HL-60/S4 treated with phorbol 12-myristate 13-acetate at 8.2 ng/mL for 4 days and 3 days (cell line): ENCODE data around the gene ZEB2.
"Not testable (repeated sequence)": the region's sequence is repeated elsewhere in the genome, so short reads cannot be mapped to it uniquely, and the experiment has no call there.

ENCODE experiments used
- in situ Hi-C: fragments of 300-500 bp; cut with MboI; formaldehyde crosslinking; loops from 2 replicates; pipeline ENCODE4 v1.15.0; 2022; ENCODE audit warnings: low sequenced_read_pairs

ZEB2 gene

GRCh38 chr2:144364944-144365738 is 154.8 kb downstream of the ZEB2 start:
- in situ Hi-C loops, result no loop called here

- in situ Hi-C loops, result not testable (repeated sequence)
Observed at GRCh38 chr2:144364247-144364646, 155.7 kb downstream of the ZEB2 start.

DNA sequence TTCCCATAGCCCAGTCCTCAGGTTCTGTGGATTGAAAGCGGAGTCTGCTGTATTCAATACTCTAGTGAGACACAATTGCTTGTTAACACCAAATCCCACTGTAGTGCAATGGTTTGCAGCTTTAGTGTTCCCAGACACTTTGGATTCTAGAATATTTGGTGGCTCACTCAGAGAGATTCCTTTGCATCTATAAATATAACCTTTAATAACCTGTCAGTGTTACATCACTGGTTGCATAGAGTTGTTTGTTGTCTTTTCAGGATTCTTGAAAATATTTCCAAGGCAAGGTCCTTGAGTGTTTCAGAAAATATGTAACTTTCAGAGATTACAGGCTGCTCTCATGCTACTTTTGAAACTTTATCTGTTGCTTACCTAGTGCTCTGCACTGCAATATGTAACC is 157.5 kb downstream of the ZEB2 start:
- in situ Hi-C loops, result no loop called here

GRCh38 chr2:144361742-144362141 is 158.2 kb downstream of the ZEB2 start:
- in situ Hi-C loops, result no loop called here

DNA sequence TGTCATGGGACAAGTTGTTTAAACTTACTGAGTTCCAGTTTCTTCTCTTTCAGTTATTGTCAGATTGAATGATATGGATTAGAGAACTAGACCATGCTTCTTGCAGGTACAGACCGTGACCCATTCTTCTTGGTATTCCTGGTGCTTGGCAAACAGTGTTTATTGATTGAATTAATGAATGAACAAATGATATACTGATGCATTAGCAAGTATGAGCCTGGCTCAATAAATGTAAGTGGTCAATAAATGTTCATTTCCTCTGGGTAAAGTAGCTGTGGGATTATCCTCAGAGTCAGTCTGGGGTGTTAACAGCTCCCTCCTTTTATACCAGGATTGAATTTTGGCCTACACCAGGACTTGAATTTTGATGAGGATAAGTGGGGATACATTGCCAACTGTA is 160.2 kb downstream of the ZEB2 start:
- in situ Hi-C loops, result no loop called here

GRCh38 chr2:144358979-144359541 is 160.9 kb downstream of the ZEB2 start:
- in situ Hi-C loops, result no loop called here

DNA sequence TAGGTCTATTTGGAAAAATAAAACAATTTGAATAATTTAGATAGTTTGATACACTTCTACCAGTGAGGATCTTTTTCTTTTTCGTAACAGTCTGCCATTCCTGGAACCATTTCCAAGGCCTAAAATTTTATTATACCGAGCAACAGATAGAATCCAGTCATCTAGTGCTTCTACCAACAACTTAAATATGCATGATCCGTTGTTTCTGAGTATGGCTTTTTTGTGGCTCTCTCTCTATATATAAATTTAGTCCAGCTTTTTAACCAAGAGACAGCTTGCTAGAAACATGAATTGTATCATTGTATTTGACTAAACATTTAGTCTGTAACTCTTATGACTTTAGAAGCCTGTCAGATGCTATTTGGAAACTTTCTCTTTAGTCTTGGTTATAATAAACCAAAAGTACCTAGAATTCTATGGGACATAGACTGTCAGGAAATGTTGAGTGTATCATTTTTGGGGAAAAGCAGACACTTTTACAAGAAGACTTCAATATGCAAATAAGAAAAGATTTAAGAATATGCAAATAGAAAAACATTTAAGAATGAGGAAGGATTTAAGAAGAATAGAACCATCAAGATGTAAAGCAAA is 161.4 kb downstream of the ZEB2 start:
- in situ Hi-C loops, result no loop called here

- in situ Hi-C loops, result no loop called here
Observed at GRCh38 chr2:144357623-144358373, 162.1 kb downstream of the ZEB2 start.

GRCh38 chr2:144356402-144356801 is 163.5 kb downstream of the ZEB2 start:
- in situ Hi-C loops, result no loop called here

DNA sequence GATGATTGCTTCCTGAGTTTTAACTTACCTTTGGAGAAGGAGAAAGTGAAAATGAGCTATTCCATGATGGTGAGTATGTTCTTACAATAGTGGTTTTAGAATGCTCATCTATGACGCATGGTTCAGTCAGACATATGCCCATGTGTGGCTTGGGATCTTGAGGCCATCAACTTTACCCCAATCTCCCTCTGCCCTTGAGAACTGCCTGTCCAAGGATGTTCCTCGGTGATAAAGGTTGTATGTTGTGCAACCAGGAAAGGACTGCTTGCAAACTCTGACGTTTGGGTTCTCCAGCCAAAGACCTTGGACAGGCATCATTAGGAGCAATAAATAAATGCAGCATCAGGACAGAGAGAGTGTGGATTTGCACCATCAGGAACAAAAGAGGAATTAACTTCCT is 165.0 kb downstream of the ZEB2 start:
- in situ Hi-C loops, result no loop called here

- in situ Hi-C loops, result no loop called here
Observed at GRCh38 chr2:144351687-144352086, 168.2 kb downstream of the ZEB2 start.

GRCh38 chr2:144350151-144350802 is 169.6 kb downstream of the ZEB2 start:
- in situ Hi-C loops, result no loop called here

DNA sequence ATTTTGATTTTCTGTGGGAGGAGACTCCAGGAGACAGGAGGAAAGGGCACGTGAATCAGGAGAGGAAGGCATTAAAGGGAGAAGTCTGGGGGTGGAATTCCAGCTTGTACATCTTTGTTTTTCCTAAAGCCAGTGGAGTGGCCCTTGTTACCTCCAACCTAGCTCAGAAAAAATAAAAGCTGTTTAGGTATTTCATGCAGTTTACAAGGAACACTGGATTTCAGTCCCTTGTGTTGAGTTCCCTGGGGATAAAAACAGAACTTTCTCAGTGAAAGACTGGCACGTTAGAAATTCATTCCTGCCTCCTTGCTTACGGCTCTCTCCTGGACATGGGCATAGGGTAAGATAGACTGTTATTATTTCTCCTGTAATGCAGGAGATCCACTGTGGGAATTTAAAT is 170.2 kb downstream of the ZEB2 start:
- in situ Hi-C loops, result no loop called here

- in situ Hi-C loops, result no loop called here
Observed at GRCh38 chr2:144348846-144349245, 171.1 kb downstream of the ZEB2 start.

GRCh38 chr2:144346229-144346628 is 173.7 kb downstream of the ZEB2 start:
- in situ Hi-C loops, result no loop called here

DNA sequence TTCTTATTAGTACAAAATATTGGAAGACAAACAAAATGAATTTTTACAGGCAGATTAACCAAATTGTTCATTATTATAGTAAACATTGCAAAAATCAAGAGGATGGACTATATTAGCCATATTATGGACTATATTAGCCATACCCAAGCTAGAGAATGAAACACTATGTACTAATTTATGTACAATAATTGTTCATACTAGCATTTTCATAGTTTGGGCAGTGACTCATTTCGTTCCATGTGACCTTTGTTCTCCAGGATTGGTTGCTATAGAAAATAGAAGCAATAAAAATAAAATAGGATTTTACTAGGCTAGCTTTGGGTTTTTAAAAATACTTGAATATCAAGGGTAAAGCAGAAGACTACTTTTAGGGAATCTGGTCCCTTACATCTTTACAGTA is 176.8 kb downstream of the ZEB2 start:
- in situ Hi-C loops, result no loop called here

DNA sequence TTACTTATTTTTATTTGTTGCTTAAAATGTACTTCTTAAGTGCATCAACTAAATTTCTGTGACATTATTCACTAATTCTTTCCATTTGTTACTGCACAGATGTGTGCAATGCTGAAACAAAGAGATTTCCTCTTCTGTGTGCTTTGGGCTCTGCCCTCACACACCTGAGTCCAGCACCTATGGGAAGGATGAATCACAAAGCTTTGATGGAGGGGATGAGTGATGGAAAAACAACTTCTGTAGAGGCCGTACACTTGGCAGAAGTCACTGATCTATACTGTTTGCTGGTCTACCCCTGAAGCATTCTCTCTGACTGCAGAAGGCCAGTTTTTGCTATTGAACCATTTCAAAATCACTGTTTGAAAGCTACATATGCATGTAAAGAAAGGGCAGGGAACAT is 178.4 kb downstream of the ZEB2 start:
- in situ Hi-C loops, result no loop called here

GRCh38 chr2:144339048-144339447 is 180.9 kb downstream of the ZEB2 start:
- in situ Hi-C loops, result no loop called here

DNA sequence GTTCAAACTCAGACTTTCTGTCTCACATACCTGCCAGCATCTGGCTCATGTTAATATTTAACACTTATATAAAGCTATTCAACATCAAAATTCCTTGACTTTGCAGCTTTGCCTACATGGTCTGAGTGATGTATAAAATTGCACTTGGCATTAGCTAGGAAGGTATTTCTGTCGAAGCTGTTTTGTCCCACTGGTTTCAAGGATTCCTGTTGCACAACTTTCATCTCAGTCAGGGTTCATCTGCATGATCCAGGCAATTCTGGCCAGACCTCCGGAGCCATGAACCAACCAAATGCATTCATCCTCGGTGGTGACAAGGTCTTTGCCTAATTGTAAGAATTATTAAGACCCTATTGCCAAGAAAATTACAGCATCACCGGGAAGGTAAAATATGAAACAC is 185.4 kb downstream of the ZEB2 start:
- in situ Hi-C loops, result no loop called here
